Activated naive CD4-positive, alpha-beta T cell treated with anti-CD3 and anti-CD28 coated beads, Interleukin-2, amount 10 ng/mL, durations not matched to agents 7 days and 5 days (primary cell): ENCODE results near the gene EHD2.
A peak's percentile ranks its signal among the peaks of the same experiment; 100 is the strongest.

Experiments used
- CTCF ChIA-PET: fragments of 350-600 bp; sonication (Branson Sonifier 250); formaldehyde crosslinking; loops from one replicate; lab custom pipeline; 2021; ENCODE audit warnings: antibody characterized with exemption; lab: Charles Lee
- DNase-seq: peaks from one replicate; pipeline ENCODE4 v3.0.0-alpha.2; 2020
- H3K27ac Mint-ChIP-seq: one replicate; pipeline ENCODE4 v1.8.0; 2021; ENCODE audit warnings: mild to moderate bottlenecking, moderate library complexity, mixed read lengths
- H3K27me3 Mint-ChIP-seq: one replicate; pipeline ENCODE4 v1.8.0; 2021; ENCODE audit warnings: mild to moderate bottlenecking, mixed read lengths
- H3K36me3 Mint-ChIP-seq: one replicate; pipeline ENCODE4 v1.8.0; 2021; ENCODE audit warnings: mixed read lengths
- H3K4me1 Mint-ChIP-seq: one replicate; pipeline ENCODE4 v1.8.0; 2021; ENCODE audit warnings: mixed read lengths
- H3K4me3 Mint-ChIP-seq: one replicate; pipeline ENCODE4 v1.8.0; 2021; ENCODE audit warnings: mild to moderate bottlenecking, moderate library complexity, mixed read lengths
- H3K9me3 Mint-ChIP-seq: one replicate; pipeline ENCODE4 v1.8.0; 2021; ENCODE audit warnings: mixed read lengths

EHD2 gene

DNA sequence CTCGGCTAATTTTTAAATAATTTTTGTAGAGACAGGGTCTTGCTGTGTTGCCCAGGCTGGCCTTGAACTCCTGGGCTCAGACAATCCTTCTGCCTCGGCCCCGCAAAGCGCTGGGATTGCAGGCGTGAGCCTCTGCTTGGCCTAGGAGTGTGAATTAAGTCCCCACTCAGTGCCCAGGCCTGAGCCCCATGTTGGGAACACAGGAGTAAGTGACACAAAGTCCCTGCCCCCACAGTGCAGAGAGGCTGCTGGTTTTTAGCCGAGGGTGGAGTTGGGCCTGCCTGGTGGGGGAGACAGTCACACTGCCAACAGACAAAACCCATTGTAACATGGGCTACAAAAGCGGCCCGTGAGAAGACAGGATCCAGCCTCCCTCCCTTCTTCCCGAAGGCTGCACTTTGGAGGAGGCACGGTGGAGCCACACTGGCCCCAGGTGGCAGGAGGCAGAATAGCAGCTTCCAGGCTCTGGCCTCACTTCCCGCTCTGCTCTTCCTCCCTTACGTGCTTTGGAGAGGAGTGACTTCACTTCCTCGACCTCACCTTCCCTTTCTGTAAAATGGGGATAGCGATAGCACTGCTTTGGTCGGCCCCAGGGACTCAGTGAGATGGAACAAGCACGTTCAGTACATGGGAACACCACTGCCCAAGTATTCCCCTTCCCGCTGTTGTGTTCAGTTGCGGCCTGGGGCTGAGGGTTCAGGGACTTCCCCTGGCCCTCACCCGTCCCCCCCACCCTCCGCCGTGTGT, 15.2 kb upstream of the EHD2 start:
- H3K4me1 Mint-ChIP-seq: peaks cover 4% of the 10 kb centered on the region

GRCh38 chr19:47698631-47699359, 14.4 kb upstream of the EHD2 start:
- Mint-ChIP-seq H3K36me3 (peaks cover 20% of the 10 kb centered on the region), H3K27ac (no peak overlapping the region), H3K27me3 (no peaks in the 10 kb centered on the region), H3K4me3 (no peak overlapping the region), H3K4me1 (peaks cover 4% of the 10 kb centered on the region), H3K9me3 (no peaks in the 10 kb centered on the region)
- DNase-seq: no peak
- CTCF ChIA-PET: interaction anchor here (0.6 to 6.4 kb wide), 15 partner anchors 8 to 405 kb away, joined by 3 to 90 read pairs (median 4); partner anchors contain the start of genes DHX34, EHD2 and KPTN

More for the DNA sequence above, 15.2 kb upstream of the EHD2 start:
- peaks cover 17% of the 10 kb centered on the region for H3K36me3 Mint-ChIP-seq
- no peak overlapping the region for H3K4me3 Mint-ChIP-seq
- H3K27me3 Mint-ChIP-seq: no peaks in the 10 kb centered on the region
- peak; percentile 71 for DNase-seq
- H3K9me3 Mint-ChIP-seq: no peaks in the 10 kb centered on the region
- no peak overlapping the region for H3K27ac Mint-ChIP-seq
- CTCF ChIA-PET: interaction anchor here (0.6 to 6.4 kb wide), 9 partner anchors 9 to 404 kb away, joined by 3 to 90 read pairs (median 4); partner anchors contain the start of gene KPTN

GRCh38 chr19:47699360-47699917, 13.8 kb upstream of the EHD2 start:
- no peak overlapping the region for H3K4me3 Mint-ChIP-seq
- H3K36me3 Mint-ChIP-seq: peaks cover 20% of the 10 kb centered on the region
- H3K4me1 Mint-ChIP-seq: peaks cover 4% of the 10 kb centered on the region
- H3K27me3 Mint-ChIP-seq: no peaks in the 10 kb centered on the region
- CTCF ChIA-PET: interaction anchor here (0.6 to 6.4 kb wide), 12 partner anchors 8 to 404 kb away, joined by 3 to 90 read pairs (median 4); partner anchors contain the start of genes DHX34, EHD2 and KPTN
- H3K9me3 Mint-ChIP-seq: no peaks in the 10 kb centered on the region
- H3K27ac Mint-ChIP-seq: no peak overlapping the region
- DNase-seq: peak; percentile 70

DNA sequence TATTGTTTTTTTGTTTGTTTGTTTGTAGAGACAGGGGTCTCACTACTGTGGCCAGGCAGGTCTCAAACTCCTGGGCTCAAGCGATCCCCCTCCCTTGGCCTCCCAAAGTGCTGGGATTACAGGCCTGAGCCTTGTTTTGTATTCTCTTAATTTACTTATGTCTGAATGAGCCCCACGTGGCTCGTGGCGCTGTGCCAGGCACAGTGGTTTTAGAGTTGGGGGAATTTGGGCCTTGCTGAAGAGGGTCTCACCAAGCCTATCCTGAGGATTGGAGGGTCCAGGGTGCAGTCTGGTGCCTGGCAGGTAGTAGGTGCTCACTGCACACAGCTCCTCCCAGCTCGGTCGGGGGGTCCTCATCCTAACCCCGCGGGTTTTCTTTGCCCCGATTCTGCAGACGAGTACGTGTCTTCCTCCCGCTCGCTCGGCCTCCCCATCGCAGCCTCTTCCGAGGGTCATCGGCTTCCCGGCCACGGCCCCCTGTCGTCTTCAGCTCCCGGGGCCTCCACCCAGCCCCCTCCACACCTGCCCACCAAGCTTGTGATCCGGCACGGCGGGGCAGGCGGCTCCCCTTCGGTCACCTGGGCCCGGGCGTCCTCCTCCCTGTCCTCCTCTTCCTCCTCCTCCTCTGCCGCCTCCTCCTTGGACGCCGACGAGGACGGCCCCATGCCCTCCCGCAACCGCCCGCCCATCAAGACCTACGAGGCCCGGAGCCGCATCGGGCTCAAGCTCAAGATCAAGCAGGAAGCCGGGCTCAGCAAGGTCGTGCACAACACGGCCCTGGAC, 12.1 kb upstream of the EHD2 start:
- no peak for DNase-seq
- H3K27me3 Mint-ChIP-seq: no peaks in the 10 kb centered on the region
- H3K4me1 Mint-ChIP-seq: peaks cover 4% of the 10 kb centered on the region
- H3K9me3 Mint-ChIP-seq: no peaks in the 10 kb centered on the region
- CTCF ChIA-PET: interaction anchor here (1.1 to 6.4 kb wide), 3 partner anchors 11 to 273 kb away, joined by 3 to 90 read pairs (median 10); no protein-coding TSS in a partner anchor
- peaks cover 17% of the 10 kb centered on the region for H3K36me3 Mint-ChIP-seq
- H3K27ac Mint-ChIP-seq: no peak overlapping the region
- H3K4me3 Mint-ChIP-seq: no peak overlapping the region

GRCh38 chr19:47701717-47702552, 11.3 kb upstream of the EHD2 start:
- Mint-ChIP-seq H3K9me3 (no peaks in the 10 kb centered on the region), H3K4me1 (peaks cover 4% of the 10 kb centered on the region), H3K4me3 (no peak overlapping the region), H3K27me3 (peaks cover 7% of the 10 kb centered on the region), H3K27ac (no peak overlapping the region), H3K36me3 (peaks cover 17% of the 10 kb centered on the region)
- CTCF ChIA-PET: interaction anchor here (11.9 kb wide), 1 partner anchor 264 kb away, joined by 158 read pairs; no protein-coding TSS in a partner anchor
- DNase-seq: no peak

DNA sequence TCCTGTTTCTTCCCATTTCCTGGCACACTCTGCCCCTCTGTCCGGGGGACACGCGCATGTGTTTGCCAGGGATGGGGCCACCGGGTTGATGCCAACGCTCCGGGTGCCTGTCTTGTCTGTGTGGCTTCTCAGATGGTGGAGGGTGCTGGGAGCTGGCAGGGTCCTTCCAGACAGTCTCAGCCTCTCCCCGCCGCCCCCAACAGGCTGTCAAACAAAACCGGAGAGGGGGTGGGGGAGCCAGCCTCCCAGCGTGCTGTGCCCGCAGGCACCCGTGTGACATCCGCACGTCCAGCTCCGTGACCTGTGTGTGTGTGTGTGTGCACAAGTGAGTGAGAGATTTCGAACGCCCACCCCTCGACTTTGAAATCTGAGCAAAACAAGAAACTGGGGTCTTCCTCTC, 10.6 kb upstream of the EHD2 start:
- Mint-ChIP-seq H3K27ac (no peak overlapping the region), H3K4me3 (no peak overlapping the region), H3K36me3 (peaks cover 17% of the 10 kb centered on the region), H3K4me1 (peaks cover 7% of the 10 kb centered on the region), H3K27me3 (peaks cover 14% of the 10 kb centered on the region), H3K9me3 (no peaks in the 10 kb centered on the region)
- CTCF ChIA-PET: interaction anchor here (0.6 to 11.9 kb wide), 4 partner anchors 10 to 275 kb away, joined by 3 to 158 read pairs (median 7); partner anchors contain the start of gene EHD2
- no peak for DNase-seq

DNA sequence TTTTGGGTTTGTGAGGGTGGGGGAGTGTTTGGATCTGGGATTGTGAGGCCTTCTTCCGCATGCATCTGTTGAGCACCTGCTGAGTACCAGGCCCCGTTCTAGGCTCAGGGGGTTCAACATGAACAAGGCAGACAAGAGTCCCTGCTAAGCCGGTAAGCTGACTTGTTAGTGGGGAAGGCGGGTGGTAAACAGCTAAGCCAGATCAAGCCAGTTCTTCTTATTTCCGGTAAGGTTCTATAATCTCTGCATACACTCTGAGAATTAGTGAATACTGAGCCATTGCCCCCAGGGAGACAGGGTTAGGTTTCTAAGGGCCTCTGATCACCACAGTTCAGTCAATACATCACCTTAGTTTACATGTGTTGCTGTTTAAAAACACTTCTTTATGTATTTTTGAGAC, 9.9 kb upstream of the EHD2 start:
- no peak for DNase-seq
- Mint-ChIP-seq H3K36me3 (peaks cover 17% of the 10 kb centered on the region), H3K27ac (no peak overlapping the region), H3K27me3 (peaks cover 15% of the 10 kb centered on the region), H3K4me1 (peaks cover 3% of the 10 kb centered on the region), H3K9me3 (no peaks in the 10 kb centered on the region), H3K4me3 (no peak overlapping the region)
- CTCF ChIA-PET: interaction anchor here (0.6 to 11.9 kb wide), 4 partner anchors 9 to 275 kb away, joined by 3 to 158 read pairs (median 7); partner anchors contain the start of gene EHD2

- H3K27me3 Mint-ChIP-seq: peaks cover 17% of the 10 kb centered on the region
- no peaks in the 10 kb centered on the region for H3K9me3 Mint-ChIP-seq
- H3K4me1 Mint-ChIP-seq: peaks cover 3% of the 10 kb centered on the region
- no peak overlapping the region for H3K27ac Mint-ChIP-seq
- H3K4me3 Mint-ChIP-seq: no peak overlapping the region
- no peak for DNase-seq
- peaks cover 17% of the 10 kb centered on the region for H3K36me3 Mint-ChIP-seq
- CTCF ChIA-PET: interaction anchor here (2.4 to 11.9 kb wide), 2 partner anchors 9 to 266 kb away, joined by 11 to 158 read pairs; partner anchors contain the start of gene EHD2
Observed at GRCh38 chr19:47704024-47704423, 9.2 kb upstream of the EHD2 start.

GRCh38 chr19:47704656-47705055, 8.6 kb upstream of the EHD2 start:
- H3K36me3 Mint-ChIP-seq: peaks cover 16% of the 10 kb centered on the region
- no peak for DNase-seq
- no peak overlapping the region for H3K4me3 Mint-ChIP-seq
- CTCF ChIA-PET: interaction anchor here (0.5 to 11.9 kb wide), 5 partner anchors 8 to 267 kb away, joined by 3 to 158 read pairs (median 9); partner anchors contain the start of gene EHD2
- H3K27ac Mint-ChIP-seq: no peak overlapping the region
- H3K9me3 Mint-ChIP-seq: no peaks in the 10 kb centered on the region
- H3K27me3 Mint-ChIP-seq: peaks cover 18% of the 10 kb centered on the region
- peaks cover 3% of the 10 kb centered on the region for H3K4me1 Mint-ChIP-seq

DNA sequence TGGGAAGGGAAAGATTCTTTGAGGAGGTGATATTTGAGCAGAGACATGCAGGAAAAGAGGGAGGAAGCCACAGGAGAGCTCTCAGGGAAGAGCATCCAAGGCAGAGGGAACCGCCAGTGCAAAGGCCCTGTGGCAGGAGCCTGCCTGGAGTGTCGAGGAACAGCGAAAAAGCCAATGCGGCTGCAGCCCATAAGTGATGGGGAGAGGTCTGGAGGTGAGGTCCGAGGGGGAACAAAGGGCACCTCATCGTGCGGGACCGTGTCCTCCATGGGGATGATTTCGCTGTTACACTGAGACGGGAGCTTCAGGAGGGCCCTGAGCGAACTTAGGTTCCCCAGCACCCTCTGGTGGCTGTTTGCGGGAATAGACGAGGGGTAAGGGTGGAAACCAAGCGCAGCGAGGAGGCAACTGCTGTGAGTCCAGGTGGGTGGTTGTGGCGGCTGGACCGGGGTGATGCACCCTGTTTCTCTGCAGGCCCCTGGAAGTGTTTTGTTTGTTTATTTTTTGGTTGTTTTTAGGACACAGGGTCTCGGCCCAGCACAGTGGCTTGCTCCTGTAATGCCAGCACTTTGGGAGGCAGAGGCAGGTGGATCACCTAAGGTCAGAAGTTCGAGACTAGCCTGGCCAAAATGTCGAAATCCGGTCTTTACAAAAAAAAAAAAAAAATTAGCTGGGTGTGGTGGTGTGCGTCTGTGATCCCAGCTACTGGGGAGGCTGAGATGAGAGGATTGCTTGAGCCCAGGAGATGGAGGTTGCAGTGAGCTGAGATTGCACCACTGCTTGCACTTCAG, 5.9 kb upstream of the EHD2 start:
- Mint-ChIP-seq H3K4me1 (peaks cover 3% of the 10 kb centered on the region), H3K27me3 (peaks cover 37% of the 10 kb centered on the region), H3K9me3 (no peaks in the 10 kb centered on the region), H3K27ac (no peak overlapping the region), H3K4me3 (no peak overlapping the region), H3K36me3 (peaks cover 8% of the 10 kb centered on the region)
- CTCF ChIA-PET: interaction anchor here (0.7 to 11.9 kb wide), 16 partner anchors 8 to 414 kb away, joined by 3 to 158 read pairs (median 4); partner anchors contain the start of gene NOP53
- peak; percentile 87 for DNase-seq

- Mint-ChIP-seq H3K9me3 (no peaks in the 10 kb centered on the region), H3K27me3 (peaks cover 71% of the 10 kb centered on the region), H3K4me3 (no peak overlapping the region), H3K36me3 (no peaks in the 10 kb centered on the region), H3K4me1 (peaks cover 10% of the 10 kb centered on the region), H3K27ac (no peak overlapping the region)
- CTCF ChIA-PET: interaction anchor here (1.2 to 11.9 kb wide), 12 partner anchors 8 to 284 kb away, joined by 4 to 158 read pairs (median 10); partner anchors contain the start of gene NOP53
- no peak for DNase-seq
Observed at GRCh38 chr19:47711652-47712242, 1.5 kb upstream of the EHD2 start.
